ENCODE results near the gene DNAJC6.
A peak's percentile ranks its signal among the peaks of the same experiment; 100 is the strongest.

The DNAJC6 gene

DNA sequence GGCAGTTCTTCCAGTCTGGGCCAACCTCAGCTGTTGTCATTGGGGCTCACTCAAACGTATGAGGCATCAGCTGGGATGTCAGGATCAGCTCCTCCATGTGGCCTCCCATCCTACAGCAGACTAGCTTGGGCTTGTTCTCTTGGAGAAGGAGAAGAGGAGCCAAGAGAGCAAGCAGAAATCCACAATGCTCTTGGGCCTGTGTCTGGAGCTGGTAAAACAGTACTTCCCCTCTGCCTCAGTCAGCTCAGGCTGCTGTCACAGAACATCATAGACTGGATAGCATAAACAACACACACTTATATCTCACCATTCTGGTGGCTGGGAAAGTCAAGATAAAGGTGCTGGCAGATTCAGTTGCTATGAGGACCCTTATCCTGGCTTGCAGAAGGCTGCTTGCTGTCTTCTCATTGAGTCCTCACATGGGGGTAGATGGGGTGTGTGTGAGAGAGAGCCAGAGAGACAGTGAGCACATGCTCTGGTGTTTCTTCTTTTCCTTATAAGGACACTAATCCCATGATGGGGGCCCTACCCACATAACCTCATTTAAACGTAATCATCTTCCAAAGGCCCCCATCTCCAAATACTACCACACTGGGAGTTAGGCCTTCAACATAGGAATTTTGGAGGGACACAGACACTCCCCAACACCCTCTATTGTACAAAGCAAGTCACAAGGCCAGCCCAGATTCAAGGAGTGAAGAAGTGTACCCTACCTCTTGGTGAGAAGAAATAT, 16.3 kb upstream of the DNAJC6 start:
- no peak for DNase-seq (ENCODE audit: low read depth)
- no peak overlapping the region for H3K4me3 ChIP-seq (ENCODE audit: low read length)
- TF ChIP-seq, protein P1, sequence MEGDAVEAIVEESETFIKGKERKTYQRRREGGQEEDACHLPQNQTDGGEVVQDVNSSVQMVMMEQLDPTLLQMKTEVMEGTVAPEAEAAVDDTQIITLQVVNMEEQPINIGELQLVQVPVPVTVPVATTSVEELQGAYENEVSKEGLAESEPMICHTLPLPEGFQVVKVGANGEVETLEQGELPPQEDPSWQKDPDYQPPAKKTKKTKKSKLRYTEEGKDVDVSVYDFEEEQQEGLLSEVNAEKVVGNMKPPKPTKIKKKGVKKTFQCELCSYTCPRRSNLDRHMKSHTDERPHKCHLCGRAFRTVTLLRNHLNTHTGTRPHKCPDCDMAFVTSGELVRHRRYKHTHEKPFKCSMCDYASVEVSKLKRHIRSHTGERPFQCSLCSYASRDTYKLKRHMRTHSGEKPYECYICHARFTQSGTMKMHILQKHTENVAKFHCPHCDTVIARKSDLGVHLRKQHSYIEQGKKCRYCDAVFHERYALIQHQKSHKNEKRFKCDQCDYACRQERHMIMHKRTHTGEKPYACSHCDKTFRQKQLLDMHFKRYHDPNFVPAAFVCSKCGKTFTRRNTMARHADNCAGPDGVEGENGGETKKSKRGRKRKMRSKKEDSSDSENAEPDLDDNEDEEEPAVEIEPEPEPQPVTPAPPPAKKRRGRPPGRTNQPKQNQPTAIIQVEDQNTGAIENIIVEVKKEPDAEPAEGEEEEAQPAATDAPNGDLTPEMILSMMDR (conservative IDR thresholded peaks at IDR 0.05; ENCODE audit: low read depth, low read length), result no peak

DNA sequence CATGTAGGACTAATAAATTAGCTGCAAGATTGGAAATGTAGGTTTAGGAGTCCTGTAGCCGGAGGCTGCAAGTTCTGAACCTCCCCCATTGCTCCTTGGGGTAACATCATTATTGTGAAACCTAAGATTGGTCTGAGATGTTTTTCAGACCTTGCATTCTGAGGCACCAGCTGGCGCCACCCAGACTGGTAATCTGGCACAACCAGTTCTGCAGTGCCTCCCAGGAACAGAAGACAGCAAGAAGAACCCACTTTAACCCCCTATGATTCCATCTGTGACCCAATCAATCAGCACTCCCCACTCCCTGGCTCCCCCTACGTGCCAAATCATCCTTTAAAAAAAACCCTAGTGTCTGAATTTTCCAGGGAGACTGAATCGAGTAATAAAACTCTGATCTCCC, 11.6 kb upstream of the DNAJC6 start:
- H3K4me3 ChIP-seq (ENCODE audit: low read length), result no peak overlapping the region
- DNase-seq (ENCODE audit: low read depth), result no peak
- TF ChIP-seq, protein P1 (conservative IDR thresholded peaks at IDR 0.05; ENCODE audit: low read depth, low read length), result no peak

DNA sequence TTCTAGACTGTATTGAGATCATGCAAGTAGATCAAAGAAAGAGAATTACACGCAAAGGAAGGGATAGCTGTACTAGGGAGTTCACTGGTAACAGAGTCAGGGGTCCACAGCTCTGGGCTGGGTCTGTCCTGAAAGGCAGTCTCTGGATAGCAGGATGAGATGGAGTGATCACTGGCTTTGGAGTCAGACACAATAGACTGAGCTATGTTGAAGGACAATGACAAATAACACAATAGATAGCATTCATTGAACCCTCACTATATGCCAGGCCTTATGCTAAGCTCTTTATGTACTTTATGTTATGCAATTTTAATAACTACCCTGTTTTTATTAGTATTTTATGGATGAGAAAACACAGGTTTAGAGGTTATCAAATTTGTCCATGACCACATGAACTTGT, 10.0 kb upstream of the DNAJC6 start:
- no peak overlapping the region for H3K4me3 ChIP-seq (ENCODE audit: low read length)
- DNase-seq (ENCODE audit: low read depth), result no peak
- TF ChIP-seq, protein P1 (conservative IDR thresholded peaks at IDR 0.05; ENCODE audit: low read depth, low read length), result no peak

DNA sequence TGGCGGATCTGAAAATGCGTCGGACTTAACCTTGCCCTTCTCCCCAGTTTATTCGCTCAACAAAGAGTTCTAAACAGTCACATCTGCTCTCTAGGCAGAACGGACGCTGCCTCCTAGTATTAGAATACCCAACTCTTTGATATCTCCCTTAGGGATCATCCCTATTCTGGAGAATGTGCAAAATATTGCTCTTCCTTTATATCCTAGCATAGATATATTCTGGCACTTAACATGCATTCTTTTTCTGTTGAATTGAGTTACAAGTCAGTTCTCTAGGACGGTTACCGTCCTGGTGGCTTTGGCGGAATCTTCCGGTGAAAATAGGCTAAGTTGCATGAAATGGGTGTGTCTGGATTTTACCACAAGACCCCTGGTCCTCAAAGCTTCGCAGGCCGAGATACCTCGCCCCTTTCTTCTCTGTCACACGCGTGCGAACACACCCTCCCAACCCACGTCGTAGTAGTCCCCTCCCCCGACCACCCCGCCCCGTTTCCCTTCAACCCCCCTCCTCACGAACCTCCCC, 501 bp upstream of the DNAJC6 start:
- peak overlapping the region; percentile 53 for H3K4me3 ChIP-seq (ENCODE audit: low read length)
- TF ChIP-seq, protein P1 (conservative IDR thresholded peaks at IDR 0.05; ENCODE audit: low read depth, low read length), result no peak
- no peak for DNase-seq (ENCODE audit: low read depth)

DNA sequence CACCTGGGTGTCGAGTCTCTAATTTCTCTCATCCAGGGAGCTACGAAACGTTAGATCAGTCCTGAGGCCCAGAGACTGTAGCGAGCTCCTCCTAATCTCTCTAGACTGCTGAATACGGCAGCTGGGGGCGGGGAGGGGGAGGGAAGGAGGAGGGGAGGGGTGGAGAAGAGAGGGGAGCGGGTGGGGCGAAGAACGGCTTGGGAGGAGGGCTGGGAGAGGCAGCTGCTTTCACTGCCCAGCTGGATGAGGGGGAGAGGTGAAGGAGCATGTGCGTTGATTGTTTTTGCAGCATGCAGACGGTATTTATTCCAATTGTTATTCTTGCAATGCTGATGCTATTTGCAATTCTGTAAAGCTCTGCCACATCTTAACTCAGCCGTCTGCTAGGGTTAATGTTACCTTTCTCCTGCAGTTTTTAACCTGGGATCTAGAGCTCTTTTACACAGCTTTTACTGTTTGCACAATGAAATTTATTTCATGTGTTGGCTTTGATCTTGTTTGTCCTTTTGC, 790 bp downstream of the DNAJC6 start:
- no peak for DNase-seq (ENCODE audit: low read depth)
- H3K4me3 ChIP-seq (ENCODE audit: low read length), result peak overlapping the region; percentile 53
- TF ChIP-seq, protein P1 (conservative IDR thresholded peaks at IDR 0.05; ENCODE audit: low read depth, low read length), result no peak

- DNase-seq (ENCODE audit: low read depth), result no peak
- TF ChIP-seq, protein P1 (conservative IDR thresholded peaks at IDR 0.05; ENCODE audit: low read depth, low read length), result no peak
- H3K4me3 ChIP-seq (ENCODE audit: low read length), result no peak overlapping the region
Measured at GRCh38 chr1:65311760-65312159, 2.4 kb downstream of the DNAJC6 start.

- no peak overlapping the region for H3K4me3 ChIP-seq (ENCODE audit: low read length)
- no peak for DNase-seq (ENCODE audit: low read depth)
- TF ChIP-seq, protein P1 (conservative IDR thresholded peaks at IDR 0.05; ENCODE audit: low read depth, low read length), result no peak
Measured at GRCh38 chr1:65316233-65316632, 6.9 kb downstream of the DNAJC6 start.

Measured in retinal pigment epithelial cell (primary cell).